ENCODE measurements around the gene SLC25A17.

GRCh38 chr22:40805239-40805638 lies 13.9 kb downstream of the SLC25A17 start:
- TF ChIP-seq, protein P1, sequence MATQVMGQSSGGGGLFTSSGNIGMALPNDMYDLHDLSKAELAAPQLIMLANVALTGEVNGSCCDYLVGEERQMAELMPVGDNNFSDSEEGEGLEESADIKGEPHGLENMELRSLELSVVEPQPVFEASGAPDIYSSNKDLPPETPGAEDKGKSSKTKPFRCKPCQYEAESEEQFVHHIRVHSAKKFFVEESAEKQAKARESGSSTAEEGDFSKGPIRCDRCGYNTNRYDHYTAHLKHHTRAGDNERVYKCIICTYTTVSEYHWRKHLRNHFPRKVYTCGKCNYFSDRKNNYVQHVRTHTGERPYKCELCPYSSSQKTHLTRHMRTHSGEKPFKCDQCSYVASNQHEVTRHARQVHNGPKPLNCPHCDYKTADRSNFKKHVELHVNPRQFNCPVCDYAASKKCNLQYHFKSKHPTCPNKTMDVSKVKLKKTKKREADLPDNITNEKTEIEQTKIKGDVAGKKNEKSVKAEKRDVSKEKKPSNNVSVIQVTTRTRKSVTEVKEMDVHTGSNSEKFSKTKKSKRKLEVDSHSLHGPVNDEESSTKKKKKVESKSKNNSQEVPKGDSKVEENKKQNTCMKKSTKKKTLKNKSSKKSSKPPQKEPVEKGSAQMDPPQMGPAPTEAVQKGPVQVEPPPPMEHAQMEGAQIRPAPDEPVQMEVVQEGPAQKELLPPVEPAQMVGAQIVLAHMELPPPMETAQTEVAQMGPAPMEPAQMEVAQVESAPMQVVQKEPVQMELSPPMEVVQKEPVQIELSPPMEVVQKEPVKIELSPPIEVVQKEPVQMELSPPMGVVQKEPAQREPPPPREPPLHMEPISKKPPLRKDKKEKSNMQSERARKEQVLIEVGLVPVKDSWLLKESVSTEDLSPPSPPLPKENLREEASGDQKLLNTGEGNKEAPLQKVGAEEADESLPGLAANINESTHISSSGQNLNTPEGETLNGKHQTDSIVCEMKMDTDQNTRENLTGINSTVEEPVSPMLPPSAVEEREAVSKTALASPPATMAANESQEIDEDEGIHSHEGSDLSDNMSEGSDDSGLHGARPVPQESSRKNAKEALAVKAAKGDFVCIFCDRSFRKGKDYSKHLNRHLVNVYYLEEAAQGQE (IDR thresholded peaks at IDR 0.05; ENCODE audit: low read depth) = no peak
- TF ChIP-seq CREB1 (IDR thresholded peaks at IDR 0.05; ENCODE audit: low read depth) = no peak
- no peak for TF ChIP-seq FOXM1 (IDR thresholded peaks at IDR 0.05; ENCODE audit: borderline replicate concordance, low read depth)
- TF ChIP-seq TAF1 (IDR thresholded peaks at IDR 0.05; ENCODE audit: low read depth) = no peak
- TF ChIP-seq RAD21 (IDR thresholded peaks at IDR 0.05; ENCODE audit: low read depth) = no peak
- TF ChIP-seq YY1 (IDR thresholded peaks at IDR 0.05; ENCODE audit: low read depth) = no peak
- TF ChIP-seq TEAD4 (IDR thresholded peaks at IDR 0.05) = no peak

Measured in Ishikawa (cell line).